Left cardiac atrium (tissue), 4 donors: ENCODE measurements around the gene TFCP2. TPM values are rescaled to one million over a fixed set of nuclear protein-coding genes. Genes with fewer than 3 reads are reported as not detected.

ENCODE experiments used
- ATAC-seq, 2 donors: fragments of 200-7000 bp; cut with Tn5 transposase; one replicate each; pipeline ENCODE4 v1.9.1; 2020; ENCODE audit warnings: mild to moderate bottlenecking in 2 of 2, moderate library complexity in 2 of 2
- DNase-seq: peaks from one replicate; pipeline ENCODE4 v3.0.0-alpha.2; 2020
- intact Hi-C, 2 donors: fragments of 100-400 bp; cut with DNase I; formaldehyde crosslinking; loops; one replicate each; pipeline versions ENCODE4 v1.14.1 to v1.15.1; 2022 to 2023
- total RNA-seq, 2 donors: library from RNA; stranded (reverse); fragmentation: NEBNext Ultra II Directional; extraction: Animal tissue kit (Norgen Biotek cat#: 25700); gene quantifications; one replicate each; pipeline ENCODE4 v1.2.1, GENCODE V29; 2021
- donor health status: DM: no; HTN: yes; CAD: no.
- donor health status: DM: no; HTN: yes; CAD: no; lungs with severe emphysema.
- donor health status: DM: yes; HTN: yes; CAD: no.
- donor health status: Dilated cardiomyopathy.

TFCP2 gene
- total RNA-seq, 2 donors from 2014 or later: 18.1 to 20.5 TPM

DNA sequence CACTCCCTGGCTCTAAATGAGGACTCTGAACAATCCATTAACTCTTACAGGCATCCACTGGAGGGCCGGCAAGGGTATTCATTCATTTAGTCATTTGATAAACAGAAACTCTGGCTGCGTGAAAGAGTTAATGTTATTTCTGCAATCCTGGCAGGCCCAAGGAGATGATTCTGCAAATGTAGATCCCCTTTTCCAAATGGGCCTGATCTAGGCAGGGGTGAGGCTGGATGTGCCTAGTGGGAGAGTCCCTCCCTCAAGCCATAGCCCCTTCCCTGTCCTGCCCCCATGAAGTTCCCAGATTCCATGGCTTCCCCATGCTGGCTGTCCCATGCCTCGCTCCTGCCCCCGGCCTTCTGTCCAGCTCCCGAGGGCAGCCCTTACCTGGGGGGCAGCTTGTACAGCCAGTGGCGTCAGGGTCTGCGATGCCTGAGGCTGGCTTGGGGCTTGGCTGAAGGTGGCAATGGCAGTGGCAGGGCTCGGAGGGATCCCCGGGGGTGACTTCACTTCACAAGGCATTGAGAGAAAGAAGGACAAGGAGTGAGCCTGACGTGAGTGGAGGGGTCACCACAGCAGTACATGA is 26.5 kb upstream of the TFCP2 start:
- ATAC-seq: no peak
- no peak for DNase-seq
- intact Hi-C loops: no loop called here

DNA sequence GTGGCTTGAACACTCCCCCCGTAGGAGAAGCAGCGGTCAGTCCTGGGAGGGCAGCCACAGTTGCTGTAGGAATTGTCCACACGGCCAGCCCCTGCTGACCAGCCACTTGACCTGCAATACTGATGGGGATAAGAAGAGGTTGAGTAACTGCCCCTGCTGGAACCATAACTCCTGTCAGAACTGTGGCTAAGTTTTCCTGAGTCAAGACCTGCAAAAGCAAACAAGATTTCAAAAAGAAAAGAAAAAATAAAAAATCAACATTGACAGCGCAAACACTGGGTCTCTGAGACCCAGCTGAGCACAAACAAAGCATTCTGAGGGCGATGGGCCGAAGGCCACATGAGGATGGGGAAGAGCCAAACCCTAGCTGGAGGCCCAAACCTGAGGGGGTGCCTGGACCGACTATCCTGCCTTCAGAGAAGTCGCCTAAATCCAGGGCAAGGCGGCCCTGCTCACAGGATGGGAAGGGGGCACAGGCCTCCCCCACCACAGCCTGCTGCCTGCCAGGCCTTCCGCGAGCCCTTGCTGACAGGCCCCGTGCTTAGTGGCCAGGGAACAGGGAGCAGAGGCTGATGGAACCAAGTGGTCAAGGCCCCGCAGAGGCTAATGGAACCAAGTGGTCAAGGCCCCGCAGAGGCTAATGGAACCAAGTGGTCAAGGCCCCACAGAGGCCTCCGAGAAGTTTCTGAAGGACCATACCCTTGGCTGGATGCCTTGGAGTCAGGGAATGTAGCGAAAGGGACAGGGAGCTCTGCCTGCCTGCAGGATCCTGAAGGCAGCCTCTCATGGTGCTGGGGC is 25.8 kb upstream of the TFCP2 start:
- ATAC-seq: peak in 1 of 2 donors; percentile 23

DNA sequence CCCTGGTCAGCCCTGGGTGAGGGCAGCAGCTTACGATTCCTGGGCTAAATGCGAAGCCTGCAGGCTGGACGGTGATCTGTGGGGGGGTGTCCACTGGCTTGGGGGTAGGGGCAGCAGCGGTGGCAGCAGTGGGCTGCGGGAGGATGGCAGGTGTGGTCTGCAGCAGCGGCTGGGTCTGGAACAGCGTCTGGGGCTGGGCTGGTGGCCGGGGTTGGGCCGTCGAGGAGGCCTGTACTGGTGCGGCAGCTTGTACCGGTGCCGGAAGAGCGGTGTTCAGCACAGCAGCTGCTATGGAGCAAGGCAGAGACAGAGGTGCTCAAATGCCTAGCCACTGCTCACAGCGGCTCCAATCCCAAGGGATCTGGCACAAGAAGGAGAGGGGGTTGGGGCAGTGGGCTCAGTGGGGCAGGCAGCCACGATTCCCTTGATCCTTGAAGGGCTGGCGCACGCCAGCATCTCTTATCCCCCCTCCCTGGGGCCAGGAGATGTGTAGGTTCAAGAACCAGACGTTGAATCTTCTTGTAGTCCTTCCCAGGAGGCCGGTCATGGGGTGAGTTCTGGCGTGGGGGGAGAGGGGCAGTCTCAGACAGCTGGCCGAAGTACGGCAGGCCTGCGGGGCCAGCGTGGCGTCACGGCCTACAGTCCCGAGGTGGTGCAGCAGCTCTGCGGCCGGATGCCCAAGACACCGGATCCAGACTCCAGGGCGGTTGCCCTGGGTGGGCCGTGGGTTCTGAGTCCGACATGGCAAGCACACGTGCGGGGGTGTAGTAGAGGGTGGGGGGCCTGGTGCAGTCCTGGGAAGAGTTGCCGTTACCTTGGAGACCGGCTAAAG is 25.0 kb upstream of the TFCP2 start:
- ATAC-seq (no peak), DNase-seq (no peak)
- intact Hi-C loops: no loop called here

More for the DNA sequence above, 25.8 kb upstream of the TFCP2 start:
- DNase-seq: no peak
- intact Hi-C loops: no loop called here

DNA sequence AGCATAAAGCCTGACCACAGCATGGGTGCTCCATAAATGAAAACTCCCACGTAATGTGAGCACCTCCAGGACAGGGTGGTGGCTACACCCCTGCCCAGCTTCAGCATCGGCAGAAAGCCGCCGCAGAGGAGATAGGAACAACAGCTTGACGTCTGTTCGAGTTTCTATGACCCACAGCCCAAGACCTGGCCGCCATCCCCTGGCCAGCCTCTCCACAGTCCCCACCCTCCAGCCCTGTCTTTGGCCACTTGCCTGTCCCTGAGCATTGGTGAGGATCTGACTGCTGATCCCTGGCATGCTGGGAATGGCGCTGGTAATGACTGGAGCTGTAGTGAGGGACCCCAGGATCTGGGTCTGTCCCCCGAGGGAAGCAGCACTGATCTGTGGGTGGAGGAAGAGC is 23.6 kb upstream of the TFCP2 start:
- no peak for DNase-seq
- peak; percentile 56 to 74 for ATAC-seq
- intact Hi-C loops: no loop called here

DNA sequence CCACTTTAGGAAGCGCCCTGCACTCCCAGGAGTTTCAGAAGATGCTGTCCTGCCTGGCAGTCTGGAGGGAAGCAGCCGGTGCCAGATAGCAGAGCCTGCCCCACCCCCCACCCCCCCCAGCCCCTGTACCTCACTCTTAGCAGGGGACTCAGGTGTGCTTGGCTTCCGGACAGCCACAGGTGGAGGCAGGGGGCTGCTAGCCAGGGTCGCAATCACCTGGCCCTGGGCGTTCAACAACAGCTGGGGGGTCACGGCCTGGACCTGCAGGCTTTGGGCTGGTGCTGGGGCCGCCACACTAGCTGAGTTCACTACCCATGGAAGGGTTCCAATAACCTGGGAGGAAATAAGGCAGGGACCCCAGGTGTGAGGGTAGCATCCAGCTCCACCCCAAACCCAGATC is 22.9 kb upstream of the TFCP2 start:
- ATAC-seq (no peak), DNase-seq (no peak)
- intact Hi-C loops: no loop called here

DNA sequence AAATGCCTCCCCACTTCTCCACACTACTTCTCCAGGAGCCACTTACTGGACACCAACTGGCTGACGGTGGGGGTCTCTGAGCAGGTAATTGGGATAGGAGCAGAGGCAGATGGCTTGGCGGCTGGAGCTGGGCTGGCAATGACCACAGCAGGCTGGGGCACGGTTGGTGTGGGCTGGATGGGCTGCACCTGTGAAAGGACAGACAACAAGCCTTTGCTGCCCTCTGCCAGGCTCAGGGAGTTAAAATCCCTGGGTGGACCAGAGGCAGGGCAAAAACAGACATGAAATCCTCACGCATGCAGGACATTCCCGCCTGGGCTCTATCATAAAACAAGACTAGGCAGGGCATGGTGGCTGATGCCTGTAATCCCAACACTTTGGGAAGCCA is 19.3 kb upstream of the TFCP2 start:
- ATAC-seq: no peak
- no peak for DNase-seq
- intact Hi-C loops: no loop called here

DNA sequence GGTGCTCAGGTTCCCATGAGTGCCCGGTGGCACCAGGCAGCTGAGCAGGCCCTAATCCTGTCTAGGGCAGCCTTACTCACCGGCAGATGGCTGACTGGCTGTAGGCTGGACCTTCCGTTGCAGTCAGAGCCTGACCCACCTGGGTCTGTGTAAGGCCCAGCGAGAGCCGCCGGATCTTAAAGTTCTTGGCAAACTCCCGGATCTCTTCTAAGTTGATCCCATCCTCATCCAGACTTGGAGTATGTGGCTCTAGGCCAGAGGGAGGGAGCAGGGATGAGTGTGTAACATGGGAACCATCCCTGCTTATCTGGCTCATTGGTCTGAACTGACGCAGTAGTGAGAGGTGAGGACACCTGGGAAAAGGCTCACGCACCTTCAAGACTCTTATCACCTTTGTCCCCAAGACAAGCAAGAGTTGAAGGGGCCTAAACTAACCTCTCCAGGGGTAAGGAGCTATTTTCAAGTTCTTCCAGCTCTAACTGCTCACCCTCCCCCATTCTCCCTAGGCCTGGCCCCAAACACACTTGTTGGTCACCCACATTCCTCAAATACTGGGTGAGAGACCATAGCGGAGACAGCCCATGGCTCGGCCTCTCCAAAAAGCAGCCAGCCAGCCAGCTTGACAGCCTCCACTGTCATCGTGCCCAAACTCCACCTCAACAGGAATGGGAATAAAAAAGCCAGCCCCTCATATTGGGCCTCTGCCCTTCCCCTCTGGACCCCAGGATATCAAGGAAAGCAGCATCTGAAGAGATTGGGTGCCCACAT is 18.8 kb upstream of the TFCP2 start:
- intact Hi-C loops: no loop called here
- DNase-seq: no peak
- no peak for ATAC-seq

DNA sequence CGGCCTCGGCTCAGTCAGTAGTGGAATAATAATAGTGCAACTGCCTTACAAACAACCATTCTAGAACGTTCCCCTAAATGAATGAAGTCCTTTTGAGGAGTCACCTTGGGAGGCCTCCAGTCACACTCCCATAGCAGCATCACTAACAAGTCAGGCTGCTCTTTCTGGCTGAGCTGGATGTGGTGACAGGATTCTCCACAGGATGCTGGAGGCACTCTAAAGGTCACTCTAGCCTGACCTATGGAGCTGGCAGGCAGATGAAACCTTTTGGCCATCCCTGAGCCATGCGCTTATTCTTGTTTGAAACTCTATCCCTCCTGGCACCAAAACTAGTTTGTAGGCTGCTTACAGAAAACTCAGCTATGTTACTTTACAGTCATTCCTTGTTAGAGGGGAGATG is 17.9 kb upstream of the TFCP2 start:
- DNase-seq (no peak), ATAC-seq (peak; percentile 90 to 96)
- intact Hi-C loops: no loop called here

DNA sequence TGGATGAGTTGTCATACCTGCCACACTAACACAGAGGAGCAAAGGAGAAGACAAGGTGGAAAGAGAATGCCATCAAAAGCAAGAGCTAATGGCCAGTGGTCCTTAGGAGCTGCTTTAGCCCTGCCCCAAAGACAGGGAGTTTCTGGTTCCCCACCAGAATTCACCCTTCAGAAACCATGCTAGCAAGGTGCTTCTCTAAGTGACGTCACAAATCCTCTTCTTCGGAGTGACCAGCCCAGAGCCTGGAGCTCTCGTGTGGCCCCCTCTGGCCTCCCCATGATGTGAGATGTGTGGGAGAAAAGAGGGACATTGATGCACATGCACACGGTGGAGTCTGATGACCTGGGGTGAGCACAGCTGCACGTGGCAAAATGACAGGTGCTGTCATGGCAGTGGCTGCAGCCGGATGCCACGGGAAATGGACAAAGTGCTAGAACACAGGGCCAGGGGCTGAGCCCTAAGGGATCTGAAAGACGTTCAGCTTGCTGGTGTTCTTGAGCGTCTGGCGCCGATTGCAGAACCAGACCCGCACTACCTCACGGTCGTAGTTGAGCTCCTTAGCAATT is 16.9 kb upstream of the TFCP2 start:
- intact Hi-C loops: no loop called here
- DNase-seq: no peak

DNA sequence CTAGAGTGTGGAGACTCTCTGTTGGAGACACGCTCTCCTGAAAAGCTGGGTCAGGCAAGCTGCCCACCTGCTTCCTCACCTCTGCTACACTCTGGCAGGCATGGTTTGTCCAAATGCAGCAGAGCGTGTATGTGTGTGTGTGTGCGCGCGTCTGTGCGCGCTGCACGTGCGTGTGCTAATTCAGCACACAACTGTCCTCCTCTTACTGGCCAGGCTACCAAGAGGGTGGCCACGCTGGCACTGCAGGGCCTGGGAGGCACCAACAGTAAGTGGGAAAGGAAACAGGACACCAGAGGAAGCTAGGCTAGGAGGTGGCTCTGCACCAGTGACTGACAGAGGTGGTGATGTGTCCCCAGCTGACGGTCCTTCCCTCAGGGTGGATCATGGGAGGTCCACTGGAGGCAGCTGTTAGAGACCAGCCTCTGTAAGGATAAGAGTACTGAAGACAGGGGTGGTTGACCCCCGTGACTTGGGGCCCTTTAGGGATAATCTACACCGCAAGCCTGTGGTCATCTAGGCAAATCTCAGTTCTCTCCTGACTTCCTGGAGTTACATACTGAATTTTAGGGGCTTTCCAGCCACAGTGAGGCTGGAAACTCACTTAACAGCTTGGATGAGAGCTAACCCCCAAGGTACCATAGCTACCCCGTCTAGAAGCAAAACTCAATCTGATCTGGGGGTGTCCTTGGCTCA is 15.6 kb upstream of the TFCP2 start:
- no peak for DNase-seq
- no peak for ATAC-seq
- intact Hi-C loops: no loop called here

More for the DNA sequence above, 16.9 kb upstream of the TFCP2 start:
- no peak for ATAC-seq

DNA sequence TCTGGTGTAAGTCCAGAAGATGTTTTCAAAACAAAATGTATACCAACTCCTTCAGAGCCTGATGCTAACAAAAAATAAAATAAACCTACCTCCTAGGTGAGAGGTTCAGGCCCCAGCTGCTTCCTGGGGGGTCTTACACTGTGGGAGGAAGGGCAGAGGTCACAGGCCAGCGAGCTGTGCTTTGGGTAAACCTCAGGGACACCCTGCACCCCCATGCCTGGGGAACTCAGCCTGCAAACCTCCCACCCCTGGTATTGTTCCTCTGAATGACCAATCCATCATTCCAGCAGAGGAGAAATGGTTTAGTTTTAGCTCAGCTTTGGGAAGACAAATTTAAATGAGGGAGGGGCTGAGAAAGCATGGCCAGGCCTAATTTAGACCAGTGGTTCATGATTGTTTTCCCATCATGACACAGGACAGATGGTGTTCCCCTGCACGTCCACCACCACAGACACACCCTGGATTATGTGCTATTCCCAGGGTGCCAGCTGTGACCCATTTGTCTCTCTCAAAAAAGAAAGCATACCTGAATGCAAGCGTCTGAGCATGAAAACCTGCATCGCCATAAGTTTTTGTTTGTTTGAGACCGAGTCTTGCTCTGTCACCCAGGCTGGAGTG is 14.5 kb upstream of the TFCP2 start:
- no peak for ATAC-seq
- no peak for DNase-seq
- intact Hi-C loops: no loop called here

DNA sequence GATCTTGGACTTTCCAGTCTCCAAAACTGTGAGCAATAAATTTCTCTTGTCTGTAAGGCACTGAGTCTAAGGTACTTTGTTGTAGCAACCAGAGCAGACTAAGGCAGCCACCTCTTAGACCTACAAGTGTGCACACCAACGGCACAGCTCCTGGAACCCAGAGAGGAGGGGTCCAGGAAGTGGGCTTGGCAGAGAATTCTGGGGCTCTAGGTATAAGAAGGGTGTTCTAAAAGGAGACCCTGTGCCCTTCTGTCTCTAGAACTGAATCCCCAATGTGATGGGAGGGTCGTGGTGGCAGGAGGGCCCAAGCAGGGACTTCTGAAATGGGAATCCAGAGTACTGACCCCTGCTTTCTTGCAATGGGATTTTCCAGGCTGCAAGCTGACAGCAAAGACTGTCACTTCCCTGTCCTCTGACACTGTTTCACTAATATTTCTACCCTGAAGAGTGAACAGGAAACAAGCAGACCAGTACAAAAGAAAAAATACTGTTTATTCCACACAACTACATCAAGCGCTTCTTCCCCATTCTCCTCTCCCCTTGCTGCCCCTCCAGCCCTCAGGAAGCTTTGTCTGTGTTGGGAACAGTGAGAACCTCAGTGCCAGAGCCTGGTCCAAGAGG is 13.6 kb upstream of the TFCP2 start:
- no peak for ATAC-seq
- no peak for DNase-seq
- intact Hi-C loops: no loop called here

DNA sequence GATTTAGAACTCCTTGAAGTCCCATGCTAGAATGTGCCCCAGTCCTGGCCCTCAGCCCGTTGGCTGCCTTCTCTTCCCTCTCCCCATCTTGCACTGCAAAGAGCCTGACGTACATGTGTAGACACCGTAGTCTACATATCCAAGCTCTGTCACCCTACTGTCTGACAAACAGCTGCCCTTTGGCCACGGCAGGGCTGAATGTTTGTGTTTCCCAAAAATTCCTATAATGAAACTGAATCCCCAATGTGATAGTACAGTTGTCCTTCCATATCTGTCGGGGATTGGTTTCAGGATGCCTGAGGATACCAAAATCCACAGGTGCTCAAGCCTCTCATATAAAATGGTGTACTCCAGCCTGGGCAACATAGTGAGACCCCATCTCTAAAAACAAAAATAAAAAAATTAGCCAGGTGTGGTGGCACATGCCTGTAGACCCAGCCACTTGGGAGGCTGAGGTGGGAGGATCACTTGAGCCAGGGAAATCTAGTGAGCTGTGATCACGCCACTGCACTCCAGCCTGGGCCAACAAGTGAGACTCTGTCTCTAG is 12.3 kb upstream of the TFCP2 start:
- no peak for ATAC-seq
- intact Hi-C loops: no loop called here

DNA sequence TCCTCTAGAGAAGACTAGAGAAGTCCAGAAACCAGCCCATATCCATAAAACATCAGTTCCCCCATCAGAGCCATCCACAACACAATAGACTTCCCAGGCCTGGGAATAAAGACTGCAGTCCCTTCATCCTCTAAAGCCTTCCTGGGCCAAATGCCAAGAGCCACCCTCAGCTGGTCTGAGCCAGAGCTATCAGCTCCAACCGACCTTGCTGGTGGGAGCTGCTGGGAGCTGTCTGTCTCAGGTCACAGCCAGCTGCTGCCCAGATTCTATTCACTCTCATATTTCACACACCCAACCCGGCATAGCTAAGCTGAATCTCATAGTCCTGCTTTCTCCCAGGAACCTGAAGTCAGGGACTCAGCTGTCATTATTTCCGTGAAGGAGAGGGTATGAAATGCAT is 10.9 kb upstream of the TFCP2 start:
- DNase-seq (peak; percentile 36), ATAC-seq (peak; percentile 80 to 89)

More for the DNA sequence above, 12.3 kb upstream of the TFCP2 start:
- DNase-seq: no peak

DNA sequence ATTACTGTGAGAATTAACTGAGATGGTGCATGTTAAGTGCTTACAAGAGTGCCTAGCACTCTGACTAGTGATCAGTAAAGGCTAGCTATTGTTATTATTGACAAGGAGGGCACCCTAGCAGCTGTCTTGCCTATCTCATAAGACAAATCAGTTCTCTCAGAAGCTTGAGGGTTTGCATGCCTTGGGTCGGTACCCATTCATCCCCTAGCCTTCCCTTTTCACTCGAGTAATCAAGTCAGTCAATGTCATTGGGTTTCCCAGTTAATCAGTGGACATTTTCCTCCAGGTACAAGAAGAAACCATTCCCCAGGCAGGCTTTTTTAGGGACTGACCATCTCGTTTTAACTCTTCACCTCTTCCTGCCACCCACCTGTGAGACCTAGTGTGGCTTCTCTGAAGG is 10.4 kb upstream of the TFCP2 start:
- intact Hi-C loops: no loop called here
- ATAC-seq (no peak), DNase-seq (no peak)

More for the DNA sequence above, 10.9 kb upstream of the TFCP2 start:
- intact Hi-C loops: no loop called here

DNA sequence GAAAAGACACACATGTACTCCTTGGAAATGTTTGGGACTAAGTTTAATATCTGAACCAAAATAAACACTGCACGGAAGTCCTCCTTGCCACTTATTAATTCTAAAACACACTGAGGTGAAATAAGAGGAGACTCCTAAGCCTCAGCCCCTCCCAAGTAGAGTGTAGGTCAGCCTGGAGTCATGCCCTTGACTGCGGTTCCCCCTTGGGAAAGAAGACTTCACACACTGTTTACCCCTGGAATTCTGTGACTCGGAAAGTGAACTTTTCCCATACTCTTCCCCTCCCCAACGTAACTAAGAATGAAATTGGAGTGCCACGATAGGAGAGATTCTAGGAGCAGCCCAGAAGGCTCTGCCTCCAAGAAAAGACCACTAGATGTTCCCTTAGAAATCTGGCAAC is 8.6 kb upstream of the TFCP2 start:
- intact Hi-C loops: no loop called here
- DNase-seq (no peak), ATAC-seq (no peak)

DNA sequence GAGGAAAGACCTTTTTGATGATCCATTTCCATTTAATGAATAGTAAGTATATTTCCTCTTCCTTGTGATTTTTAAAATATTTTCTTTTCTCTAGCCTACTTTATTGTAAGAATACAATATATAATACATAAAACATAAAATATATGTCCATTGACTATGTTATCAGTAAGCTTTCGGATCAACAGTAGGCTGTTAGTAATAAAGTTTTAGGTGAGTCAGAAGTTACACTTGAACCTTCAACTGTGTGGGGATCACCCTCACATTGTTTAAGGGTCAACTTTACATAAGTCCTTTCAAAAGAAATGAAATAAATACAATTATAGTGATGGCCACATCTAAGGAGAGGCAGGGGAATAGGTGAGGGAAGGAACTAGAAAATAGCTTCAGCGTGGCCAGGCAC is 5.0 kb upstream of the TFCP2 start:
- ATAC-seq (no peak), DNase-seq (no peak)
- intact Hi-C loops: no loop called here
